MCF 10A (cell line): ENCODE results near the gene STUB1. TPM values are rescaled to one million over a fixed set of nuclear protein-coding genes. Genes with fewer than 3 reads are reported as not detected.

Experiments used
- BruUV-seq: library from RNA; stranded (reverse); fragments of 400-500 nt; replicated peaks from 2 replicates; lab custom pipeline; 2021; lab: Mats Ljungman, UMichigan
- CTCF ChIA-PET: fragments of 300-600 bp; sonication (Branson Sonifier 250); formaldehyde crosslinking; extraction: SDS; loops from one replicate; lab custom pipeline; 2021; ENCODE audit warnings: antibody characterized with exemption, inconsistent platforms; lab: Yijun Ruan, JAX
- POLR2A ChIA-PET: fragments of 300-600, 350-650 bp; sonication (Branson Sonifier 250); formaldehyde crosslinking; extraction: SDS; loops from one replicate; lab custom pipeline; 2020; ENCODE audit warnings: antibody characterized with exemption, inconsistent platforms; lab: Yijun Ruan, JAX
- DNase-seq: peaks from one replicate; pipeline ENCODE4 v3.0.0-alpha.2; 2018; ENCODE audit not compliant: unreplicated experiment
- H3K27ac Mint-ChIP-seq: one replicate; pipeline ENCODE4 v1.8.0; 2022; ENCODE audit warnings: mild to moderate bottlenecking, low read depth, mixed read lengths; ENCODE audit not compliant: unreplicated experiment
- H3K27me3 Mint-ChIP-seq: one replicate; pipeline ENCODE4 v1.8.0; 2022; ENCODE audit warnings: mixed read lengths; ENCODE audit not compliant: insufficient read depth, unreplicated experiment
- H3K36me3 Mint-ChIP-seq: one replicate; pipeline ENCODE4 v1.8.0; 2022; ENCODE audit warnings: mild to moderate bottlenecking, moderate library complexity, mixed read lengths; ENCODE audit not compliant: insufficient read depth, unreplicated experiment
- H3K4me1 Mint-ChIP-seq: one replicate; pipeline ENCODE4 v1.8.0; 2022; ENCODE audit warnings: mixed read lengths; ENCODE audit not compliant: insufficient read depth, unreplicated experiment
- H3K4me3 Mint-ChIP-seq: one replicate; pipeline ENCODE4 v1.8.0; 2022; ENCODE audit warnings: mild to moderate bottlenecking, moderate library complexity, mixed read lengths; ENCODE audit not compliant: unreplicated experiment
- H3K9me3 Mint-ChIP-seq: one replicate; pipeline ENCODE4 v1.8.0; 2022; ENCODE audit warnings: mixed read lengths; ENCODE audit not compliant: unreplicated experiment
- CTCF ChIP-seq: fragments of 200-600 bp; IDR thresholded peaks from one replicate; pipeline ENCODE4 v1.8.0; 2022; ENCODE audit warnings: antibody characterized with exemption, mild to moderate bottlenecking; ENCODE audit not compliant: unreplicated experiment
- intact Hi-C: fragments of 100-400 bp; cut with micrococcal nuclease; formaldehyde crosslinking; loops from 2 replicates; pipeline ENCODE4 v1.14.1; 2022
- total RNA-seq: library from RNA; stranded (reverse); gene quantifications from 2 replicates; pipeline ENCODE4 v1.2.3, GENCODE V29; 2022

The STUB1 gene
- total RNA-seq, 1 experiment from 2014 or later = 124 TPM

DNA sequence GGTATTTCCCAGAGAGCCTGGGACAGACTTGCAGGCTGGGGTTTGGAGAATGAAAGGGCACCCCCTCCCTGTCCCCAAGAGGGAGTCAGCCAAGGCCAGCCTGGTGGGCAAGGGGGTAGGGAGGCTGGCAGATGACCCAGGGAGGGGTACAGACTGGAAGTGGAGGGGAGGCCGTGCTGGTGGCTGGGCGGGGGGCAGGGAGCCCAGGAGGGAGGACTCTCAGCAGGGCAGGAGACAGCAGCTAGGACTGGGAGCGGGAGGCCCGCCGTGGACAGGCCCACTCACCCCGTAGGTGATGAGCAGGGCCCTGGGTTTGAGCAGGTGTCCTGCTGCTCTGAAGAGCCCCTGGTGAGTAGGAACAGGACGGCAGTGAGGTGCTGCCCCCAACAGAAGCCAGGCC is 45.2 kb upstream of the STUB1 start:
- no peaks in the 10 kb centered on the region for H3K27me3 Mint-ChIP-seq
- no TSS peak for BruUV-seq
- CTCF ChIA-PET = interaction anchor here (0.7 kb wide), 1 partner anchor 45 kb away, joined by 5 read pairs; no protein-coding TSS in a partner anchor

DNA sequence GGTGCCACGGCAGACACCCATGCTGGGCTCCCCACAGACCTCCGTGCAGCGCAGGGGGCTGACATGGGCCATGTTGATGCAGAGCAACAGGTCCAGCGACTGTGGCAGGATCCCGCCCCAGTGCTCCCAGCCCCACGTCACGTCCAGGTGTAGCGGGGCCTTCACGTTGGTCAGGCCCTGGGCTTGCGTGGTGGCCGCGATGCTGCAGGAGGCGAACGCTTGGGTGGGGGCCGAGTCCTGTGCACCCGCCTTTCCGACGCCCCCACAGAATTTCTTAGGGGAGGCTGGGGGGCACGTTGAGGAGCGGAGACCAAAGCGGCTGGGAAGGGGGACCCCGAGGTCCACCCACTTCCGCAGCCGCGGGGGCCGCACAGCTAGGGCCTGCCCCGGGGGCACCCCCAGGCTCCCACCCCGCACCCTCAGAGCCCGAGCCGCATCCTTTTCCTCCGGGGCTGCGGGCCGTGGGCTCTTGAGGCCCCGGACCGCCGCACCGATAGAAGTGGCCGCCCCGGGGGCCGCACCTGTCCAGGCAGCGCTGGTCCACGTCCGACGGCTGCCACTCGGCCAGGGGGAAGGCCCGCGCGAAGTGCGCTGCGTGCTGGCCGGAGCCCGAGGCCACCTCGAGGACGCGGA is 44.5 kb upstream of the STUB1 start:
- no peaks in the 10 kb centered on the region for H3K27me3 Mint-ChIP-seq
- no peak for TF ChIP-seq CTCF
- no peak overlapping the region for H3K27ac Mint-ChIP-seq
- H3K36me3 Mint-ChIP-seq = peaks cover 11% of the 10 kb centered on the region
- intact Hi-C loops = loop anchor here (2.0 kb wide), 1 partner anchor 43 kb away; no protein-coding TSS in a partner anchor
- ChIA-PET CTCF (interaction anchor here (0.6 to 0.7 kb wide), 4 partner anchors 35 to 222 kb away, joined by 3 to 5 read pairs (median 4); no protein-coding TSS in a partner anchor), POLR2A (interaction anchor here (0.9 to 4.0 kb wide), 20 partner anchors 9 to 212 kb away, joined by 3 to 43 read pairs (median 8); partner anchors contain the start of genes CAPN15, JMJD8, MSLN and RAB40C)
- H3K4me1 Mint-ChIP-seq = peaks cover 5% of the 10 kb centered on the region
- BruUV-seq = no TSS peak
- H3K9me3 Mint-ChIP-seq = no peaks in the 10 kb centered on the region
- H3K4me3 Mint-ChIP-seq = peak overlapping the region; percentile 91
- no peak for DNase-seq

More for the DNA sequence above, 45.2 kb upstream of the STUB1 start:
- Mint-ChIP-seq H3K4me3 (peak overlapping the region; percentile 91), H3K36me3 (peaks cover 12% of the 10 kb centered on the region), H3K27ac (no peak overlapping the region), H3K9me3 (no peaks in the 10 kb centered on the region), H3K4me1 (peaks cover 5% of the 10 kb centered on the region)
- no peak for DNase-seq
- POLR2A ChIA-PET = interaction anchor here (4.0 kb wide), 1 partner anchor 14 kb away, joined by 43 read pairs; no protein-coding TSS in a partner anchor
- intact Hi-C loops = no loop called here
- no peak for TF ChIP-seq CTCF

DNA sequence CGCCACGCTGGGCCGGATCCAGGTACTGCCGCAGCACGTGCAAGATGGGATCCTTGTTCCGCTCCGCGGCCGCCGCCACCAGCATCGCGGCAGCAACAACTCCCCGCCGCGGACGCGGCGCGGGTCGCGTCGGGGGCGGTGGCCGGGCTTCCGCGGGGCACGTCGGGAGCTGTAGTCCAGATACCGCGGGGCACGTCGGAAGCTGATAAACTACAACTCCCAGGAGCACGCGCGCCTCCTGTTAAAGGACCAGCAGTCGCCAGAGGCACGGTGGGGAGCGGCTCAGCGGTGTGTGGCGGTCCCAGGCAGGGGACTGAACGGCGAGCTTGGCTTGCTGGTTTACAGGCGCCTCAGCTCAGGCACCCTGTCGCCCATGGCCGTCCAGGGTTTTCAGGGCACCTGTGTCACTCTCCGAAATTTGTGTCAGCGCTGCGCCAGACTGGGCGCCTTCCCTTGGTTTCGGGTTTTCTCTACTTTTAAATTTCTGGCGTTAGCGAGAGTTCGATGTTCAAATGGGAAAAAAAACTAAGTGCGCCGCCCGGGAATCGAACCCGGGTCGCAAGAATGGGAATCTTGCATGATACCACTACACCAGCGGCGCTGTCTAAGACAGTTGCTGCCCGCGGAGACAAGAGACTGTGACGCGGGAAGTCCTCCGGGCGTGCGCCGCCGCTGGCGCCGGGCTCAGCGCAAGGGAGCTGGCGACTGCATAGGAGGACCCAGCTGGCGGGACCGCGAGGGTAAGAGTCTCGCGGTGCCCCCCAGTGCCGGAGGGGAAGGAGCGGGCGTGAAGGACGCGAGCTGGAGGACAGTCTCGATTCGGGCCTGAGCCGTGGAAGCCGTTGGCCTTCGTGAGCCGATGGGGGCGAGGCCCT is 43.8 kb upstream of the STUB1 start, which contains the start of gene METTL26:
Gene METTL26 (minus strand): TSS at position 100 of the 875 bp plus-strand sequence. CDS start 15 bp downstream, at position 85.
- Mint-ChIP-seq H3K4me3 (peak within 1 kb of the TSS; percentile 91), H3K27me3 (no peaks in the 10 kb centered on the region), H3K27ac (peak within 1 kb of the TSS; percentile 94), H3K4me1 (peaks cover 5% of the 10 kb centered on the region), H3K9me3 (no peaks in the 10 kb centered on the region), H3K36me3 (peaks cover 11% of the 10 kb centered on the region)
- TSS peak; percentile 84 for BruUV-seq
- intact Hi-C loops = loop anchor here (2.0 kb wide), 1 partner anchor 44 kb away; no protein-coding TSS in a partner anchor
- no peak for TF ChIP-seq CTCF
- ChIA-PET POLR2A (interaction anchor here (0.7 to 4.0 kb wide), 22 partner anchors 9 to 212 kb away, joined by 3 to 43 read pairs (median 6); partner anchors contain the start of genes CAPN15, JMJD8, MSLN and RAB40C), CTCF (interaction anchor here (0.6 to 0.8 kb wide), 6 partner anchors 31 to 223 kb away, joined by 3 to 5 read pairs (median 3); partner anchors contain the start of genes CAPN15 and RHOT2)
- DNase-seq = peak; percentile 95
